ENCODE results near the gene KCNH2. TPM values are rescaled to one million over a fixed set of nuclear protein-coding genes. Genes with fewer than 3 reads are reported as not detected.

Gene KCNH2
- total and polyA plus RNA-seq, 10 of the 15 experiments (the other 5 are each of a cell fraction or from before 2014, with no cell fraction given) = 0.04 to 0.24 (median 0.17) TPM; not detected in 6

DNA sequence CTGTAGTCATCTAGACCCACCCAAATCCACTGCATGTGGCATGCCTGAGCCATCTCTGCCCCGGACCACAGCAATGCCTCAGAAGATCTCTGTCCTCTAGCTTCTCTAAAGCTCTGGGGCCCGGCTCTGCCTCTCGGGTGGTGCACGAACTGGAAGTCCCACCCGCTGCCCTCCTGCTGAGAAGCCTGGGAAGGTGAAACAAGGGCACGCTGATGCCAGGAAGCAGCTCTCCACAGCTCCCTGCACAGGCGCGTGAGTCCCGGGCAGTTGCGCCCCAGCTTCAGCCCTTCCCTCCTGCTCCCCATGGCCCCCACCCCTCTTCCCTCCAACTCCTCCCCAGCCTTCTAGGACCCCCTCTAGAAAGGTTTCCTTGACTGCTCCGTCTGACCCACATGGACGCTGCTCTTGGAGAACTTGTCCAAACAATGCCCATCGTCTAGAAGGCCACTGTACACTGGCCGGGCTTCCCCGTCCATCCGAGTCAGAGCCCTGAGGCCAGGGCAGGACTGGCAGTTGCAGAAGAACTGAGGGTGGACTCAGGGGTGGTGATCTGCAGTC lies 12.8 kb downstream of the KCNH2 start (continued):
- TF ChIP-seq, protein P1, sequence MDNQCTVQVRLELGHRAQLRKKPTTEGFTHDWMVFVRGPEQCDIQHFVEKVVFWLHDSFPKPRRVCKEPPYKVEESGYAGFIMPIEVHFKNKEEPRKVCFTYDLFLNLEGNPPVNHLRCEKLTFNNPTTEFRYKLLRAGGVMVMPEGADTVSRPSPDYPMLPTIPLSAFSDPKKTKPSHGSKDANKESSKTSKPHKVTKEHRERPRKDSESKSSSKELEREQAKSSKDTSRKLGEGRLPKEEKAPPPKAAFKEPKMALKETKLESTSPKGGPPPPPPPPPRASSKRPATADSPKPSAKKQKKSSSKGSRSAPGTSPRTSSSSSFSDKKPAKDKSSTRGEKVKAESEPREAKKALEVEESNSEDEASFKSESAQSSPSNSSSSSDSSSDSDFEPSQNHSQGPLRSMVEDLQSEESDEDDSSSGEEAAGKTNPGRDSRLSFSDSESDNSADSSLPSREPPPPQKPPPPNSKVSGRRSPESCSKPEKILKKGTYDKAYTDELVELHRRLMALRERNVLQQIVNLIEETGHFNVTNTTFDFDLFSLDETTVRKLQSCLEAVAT (IDR thresholded peaks at IDR 0.05) = no peak

DNA sequence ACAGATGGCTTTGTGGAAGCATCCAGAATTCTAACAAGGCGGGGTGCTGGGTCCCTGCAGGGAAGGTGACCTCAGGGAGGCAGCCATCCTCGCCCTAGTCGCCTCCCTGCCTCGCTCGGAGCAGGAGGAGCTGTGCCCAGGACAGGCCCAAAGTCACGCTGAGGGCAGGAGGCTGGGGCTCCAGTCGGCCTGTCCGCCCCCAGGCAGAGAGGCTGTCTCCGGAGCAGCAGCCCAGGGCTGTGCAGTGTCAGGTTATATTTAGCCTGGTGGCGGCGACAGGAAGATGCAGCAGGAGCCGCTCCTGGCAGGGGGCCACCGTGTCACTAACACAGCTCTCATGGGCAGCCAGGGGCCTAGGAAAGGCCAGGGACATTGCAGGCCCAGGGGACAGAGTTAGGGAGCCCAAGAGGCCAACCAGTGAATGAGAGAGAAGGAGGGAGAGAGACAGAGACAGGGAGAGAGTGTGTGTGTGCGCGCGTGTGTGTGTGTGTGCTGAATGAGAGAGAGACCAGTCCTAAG lies 13.5 kb downstream of the KCNH2 start:
- peaks cover 0 to 2% of the 10 kb centered on the region in 2 experiments; a peak in 2 of 4 replicates for H3K27me3 ChIP-seq (replicated peaks in 1 of 2; ENCODE audit: control insufficient read depth in 2 of 2, insufficient read depth in 2 of 2, low read length in 1 of 2)
- WGBS (ENCODE audit: insufficient coverage, insufficient replicate concordance, low lambda C conversion rate, missing lambda C conversion rate) = 40% methylated on average over 16 of the region's 16 CpGs
- SMC1A ChIA-PET (ENCODE audit: uncharacterized antibody, unreplicated experiment) = no interaction called here
- no peak for TF ChIP-seq SMARCA5 (IDR thresholded peaks at IDR 0.05)
- no peak for TF ChIP-seq GABPA (IDR thresholded peaks at IDR 0.05; ENCODE audit: low read depth)
- no peak for TF ChIP-seq RB1 (IDR thresholded peaks at IDR 0.05; ENCODE audit: borderline replicate concordance)
- no peak for TF ChIP-seq ETV6 (conservative IDR thresholded peaks at IDR 0.05 in 1 of 2, IDR thresholded peaks at IDR 0.05 in 1 of 2; ENCODE audit: borderline replicate concordance in 1 of 2, low read depth in 1 of 2)
- TF ChIP-seq KDM1A (IDR thresholded peaks at IDR 0.05; ENCODE audit: borderline replicate concordance) = no peak
- no peak for TF ChIP-seq MXI1 (IDR thresholded peaks at IDR 0.05; ENCODE audit: low read depth, low read length)
- no peak for TF ChIP-seq CEBPB (IDR thresholded peaks at IDR 0.05; ENCODE audit: borderline replicate concordance in 1 of 2, low read depth in 2 of 2, low read length in 2 of 2)
- no peak for TF ChIP-seq EGR1 (IDR thresholded peaks at IDR 0.05; ENCODE audit: borderline replicate concordance in 1 of 2, low read depth in 2 of 2, low read length in 2 of 2)
- no peak for TF ChIP-seq BCL11A (IDR thresholded peaks at IDR 0.05; ENCODE audit: low read depth, low read length)
- TF ChIP-seq, protein P2, sequence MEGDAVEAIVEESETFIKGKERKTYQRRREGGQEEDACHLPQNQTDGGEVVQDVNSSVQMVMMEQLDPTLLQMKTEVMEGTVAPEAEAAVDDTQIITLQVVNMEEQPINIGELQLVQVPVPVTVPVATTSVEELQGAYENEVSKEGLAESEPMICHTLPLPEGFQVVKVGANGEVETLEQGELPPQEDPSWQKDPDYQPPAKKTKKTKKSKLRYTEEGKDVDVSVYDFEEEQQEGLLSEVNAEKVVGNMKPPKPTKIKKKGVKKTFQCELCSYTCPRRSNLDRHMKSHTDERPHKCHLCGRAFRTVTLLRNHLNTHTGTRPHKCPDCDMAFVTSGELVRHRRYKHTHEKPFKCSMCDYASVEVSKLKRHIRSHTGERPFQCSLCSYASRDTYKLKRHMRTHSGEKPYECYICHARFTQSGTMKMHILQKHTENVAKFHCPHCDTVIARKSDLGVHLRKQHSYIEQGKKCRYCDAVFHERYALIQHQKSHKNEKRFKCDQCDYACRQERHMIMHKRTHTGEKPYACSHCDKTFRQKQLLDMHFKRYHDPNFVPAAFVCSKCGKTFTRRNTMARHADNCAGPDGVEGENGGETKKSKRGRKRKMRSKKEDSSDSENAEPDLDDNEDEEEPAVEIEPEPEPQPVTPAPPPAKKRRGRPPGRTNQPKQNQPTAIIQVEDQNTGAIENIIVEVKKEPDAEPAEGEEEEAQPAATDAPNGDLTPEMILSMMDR (IDR thresholded peaks at IDR 0.05 in 2 of 3, conservative IDR thresholded peaks at IDR 0.05 in 1 of 3; ENCODE audit: control insufficient read depth in 2 of 3, extremely low read depth in 1 of 3, insufficient read depth in 1 of 3, low read depth in 3 of 3, low read length in 3 of 3) = no peak
- TF ChIP-seq CBFB (IDR thresholded peaks at IDR 0.05; ENCODE audit: low read depth) = no peak
- no peak for TF ChIP-seq SMAD1 (IDR thresholded peaks at IDR 0.05; ENCODE audit: low read depth, partially characterized antibody)
- no peak for TF ChIP-seq STAT3 (IDR thresholded peaks at IDR 0.05; ENCODE audit: low read depth, low read length)
- TF ChIP-seq NFYA (IDR thresholded peaks at IDR 0.05; ENCODE audit: borderline replicate concordance, low read depth, low read length) = no peak
- TF ChIP-seq NFXL1 (IDR thresholded peaks at IDR 0.05; ENCODE audit: borderline replicate concordance) = no peak
- TF ChIP-seq, protein P3, sequence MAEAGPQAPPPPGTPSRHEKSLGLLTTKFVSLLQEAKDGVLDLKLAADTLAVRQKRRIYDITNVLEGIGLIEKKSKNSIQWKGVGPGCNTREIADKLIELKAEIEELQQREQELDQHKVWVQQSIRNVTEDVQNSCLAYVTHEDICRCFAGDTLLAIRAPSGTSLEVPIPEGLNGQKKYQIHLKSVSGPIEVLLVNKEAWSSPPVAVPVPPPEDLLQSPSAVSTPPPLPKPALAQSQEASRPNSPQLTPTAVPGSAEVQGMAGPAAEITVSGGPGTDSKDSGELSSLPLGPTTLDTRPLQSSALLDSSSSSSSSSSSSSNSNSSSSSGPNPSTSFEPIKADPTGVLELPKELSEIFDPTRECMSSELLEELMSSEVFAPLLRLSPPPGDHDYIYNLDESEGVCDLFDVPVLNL (IDR thresholded peaks at IDR 0.05; ENCODE audit: low read depth, low read length) = no peak
- TF ChIP-seq HDAC6 (IDR thresholded peaks at IDR 0.05; ENCODE audit: unreplicated experiment) = no peak
- TF ChIP-seq TCF12 (IDR thresholded peaks at IDR 0.05; ENCODE audit: low read depth, low read length) = no peak

More for the DNA sequence above, 13.5 kb downstream of the KCNH2 start:
- Histone ChIP-seq H3K27ac (ENCODE audit: control insufficient read depth, insufficient read depth) (no peak overlapping the region), H3K4me3 (no peak overlapping the region), H3K9me3 (replicated peaks; ENCODE audit: control insufficient read depth, insufficient read depth, low read length) (no peaks in the 10 kb centered on the region), H2AFZ (ENCODE audit: control insufficient read depth, low read depth, low read length) (no peak overlapping the region), H3K36me3 (ENCODE audit: control insufficient read depth in 2 of 2, insufficient read depth in 2 of 2, low read length in 1 of 2) (no peaks in the 10 kb centered on the region), H4K20me1 (ENCODE audit: control insufficient read depth, insufficient read depth) (no peaks in the 10 kb centered on the region), H3K79me2 (ENCODE audit: control insufficient read depth, insufficient read depth, low read length) (no peaks in the 10 kb centered on the region), H3K4me2 (ENCODE audit: control insufficient read depth, insufficient read depth) (no peak overlapping the region), H3K9ac (ENCODE audit: control insufficient read depth, insufficient read depth, low read length) (no peak overlapping the region), H3K4me1 (ENCODE audit: control insufficient read depth, insufficient read depth, low read length) (no peaks in the 10 kb centered on the region)
- in situ Hi-C loops (cut with MboI) = no loop called here
- ChIA-PET RAD21 (ENCODE audit: unreplicated experiment) (no interaction called here), CTCF (interaction anchor here (0.9 to 2.2 kb wide), 2 partner anchors 20 to 26 kb away, joined by 3 to 9 read pairs; no protein-coding TSS in a partner anchor), POLR2A (no interaction called here)
- no peak for ATAC-seq
- intact Hi-C loops (cut with micrococcal nuclease; ENCODE audit: unreplicated experiment) = no loop called here
- DNase-seq (ENCODE audit: low read depth, low spot score) = no peak
- no TSS peak for BruUV-seq (replicated peaks)
- FAIRE-seq = no peak
